ENCODE measurements around the gene RSU1.

Gene RSU1

DNA sequence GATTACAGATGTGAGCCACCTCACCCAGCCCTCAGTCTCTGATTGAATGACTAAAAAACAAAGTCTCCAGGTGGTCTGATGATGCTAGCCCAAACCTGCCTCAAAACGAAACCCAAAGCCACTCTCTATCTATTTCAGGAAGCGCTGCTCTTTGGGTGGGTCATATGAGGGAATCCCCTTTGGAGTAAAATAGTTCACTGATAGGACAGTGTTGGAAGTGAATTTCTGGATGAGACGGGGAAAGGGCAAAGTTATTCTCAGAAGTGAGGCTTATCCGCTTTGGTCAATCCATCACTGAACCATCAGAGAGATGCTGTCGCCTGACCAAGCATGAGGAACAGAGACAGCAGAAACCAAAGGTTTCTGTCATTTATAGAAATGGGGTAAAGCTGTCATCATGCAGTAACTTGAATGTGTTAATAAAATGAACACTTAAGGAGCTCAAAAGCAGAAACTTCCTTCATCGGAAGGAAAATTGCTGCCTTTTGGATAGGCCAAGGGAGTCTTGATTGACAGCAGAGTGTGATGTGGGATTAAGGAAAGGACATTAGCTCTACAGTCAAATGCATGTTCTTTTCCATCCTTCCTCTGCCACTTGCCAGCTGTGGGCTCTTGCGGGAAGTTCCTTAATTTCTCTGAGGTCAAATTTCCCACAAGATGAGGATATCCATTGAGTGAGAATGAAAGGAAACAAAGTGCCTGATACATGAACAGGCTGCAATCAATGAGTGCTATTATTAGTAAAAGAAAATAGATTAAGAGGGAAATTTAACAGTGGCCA is 230.7 kb downstream of the RSU1 start:
- no peak for DNase-seq

DNA sequence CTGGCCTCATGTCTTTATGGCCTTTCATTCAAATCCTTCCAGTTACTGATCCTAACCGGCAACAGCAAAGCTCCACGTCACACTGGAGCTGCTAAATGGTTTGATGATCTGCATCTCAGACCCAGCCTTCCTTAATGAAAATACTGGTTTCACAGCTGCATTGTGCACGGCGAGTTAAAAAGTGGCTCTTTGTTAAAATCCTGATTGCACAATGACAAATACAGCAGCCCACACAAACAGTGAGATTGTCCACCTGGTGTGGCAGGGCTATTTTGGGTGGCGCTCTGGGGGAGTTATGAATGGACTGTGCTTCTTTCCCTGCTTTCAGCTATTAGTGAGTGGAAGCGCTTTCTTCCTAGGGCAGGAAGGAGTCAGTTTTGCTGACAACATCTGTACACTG is 232.1 kb downstream of the RSU1 start:
- DNase-seq, result no peak

DNA sequence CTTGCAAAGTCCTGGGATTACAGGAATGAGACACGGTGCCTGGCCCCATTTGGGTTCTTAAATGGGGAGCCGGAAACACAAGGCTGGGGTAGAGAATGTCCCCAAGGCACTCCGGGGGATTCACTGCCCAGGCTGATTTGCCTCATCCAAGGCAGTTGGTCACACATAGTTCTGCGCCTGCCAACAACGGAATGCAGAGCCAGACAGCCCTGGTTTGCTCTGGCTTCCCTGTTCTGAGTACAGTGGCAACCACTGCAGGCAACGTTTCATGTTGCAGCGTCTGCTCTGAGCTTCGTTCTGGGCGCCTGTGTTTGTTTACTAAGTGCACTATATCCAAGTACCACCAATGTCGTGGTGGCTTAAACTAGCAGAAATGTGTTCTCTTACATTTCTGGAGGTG is 233.8 kb downstream of the RSU1 start:
- no peak for DNase-seq

DNA sequence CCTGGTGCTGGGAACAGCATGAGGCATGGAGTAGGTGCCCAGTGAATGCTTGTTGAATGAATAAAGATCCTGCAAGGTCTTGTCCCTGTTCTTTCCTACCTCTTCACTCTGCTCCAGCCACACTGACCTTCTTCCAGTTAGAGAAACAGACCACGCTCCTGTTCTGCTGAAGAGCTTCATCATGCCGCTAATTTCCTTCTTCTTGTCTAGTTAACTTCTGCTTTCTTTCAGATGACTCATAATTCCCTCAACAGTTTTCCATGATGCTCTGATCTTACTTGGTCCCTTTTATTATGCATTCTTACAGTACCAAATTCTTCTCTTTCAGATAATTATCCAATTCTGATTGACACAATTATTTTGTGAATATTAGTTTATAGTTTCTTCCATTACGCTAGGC is 236.0 kb downstream of the RSU1 start:
- no peak for DNase-seq

DNA sequence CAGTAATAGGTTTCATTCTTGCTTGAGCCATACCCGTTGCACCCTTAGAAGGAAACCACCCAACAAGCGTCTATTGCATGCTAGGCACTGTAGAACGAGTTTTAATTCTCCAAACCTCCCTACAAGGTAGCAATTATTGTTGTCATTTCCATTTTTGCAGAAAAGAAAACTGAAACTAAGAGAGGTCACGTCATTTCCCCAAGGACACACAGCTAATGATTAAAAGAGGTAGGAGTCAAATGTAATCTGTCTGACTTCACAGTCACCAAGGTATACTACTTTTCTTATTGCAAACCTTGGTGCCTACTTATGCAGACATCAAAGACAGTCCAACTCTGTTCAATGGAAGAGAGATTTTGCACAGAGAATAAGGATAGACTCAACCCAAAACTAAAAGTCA is 246.5 kb downstream of the RSU1 start:
- no peak for DNase-seq

DNA sequence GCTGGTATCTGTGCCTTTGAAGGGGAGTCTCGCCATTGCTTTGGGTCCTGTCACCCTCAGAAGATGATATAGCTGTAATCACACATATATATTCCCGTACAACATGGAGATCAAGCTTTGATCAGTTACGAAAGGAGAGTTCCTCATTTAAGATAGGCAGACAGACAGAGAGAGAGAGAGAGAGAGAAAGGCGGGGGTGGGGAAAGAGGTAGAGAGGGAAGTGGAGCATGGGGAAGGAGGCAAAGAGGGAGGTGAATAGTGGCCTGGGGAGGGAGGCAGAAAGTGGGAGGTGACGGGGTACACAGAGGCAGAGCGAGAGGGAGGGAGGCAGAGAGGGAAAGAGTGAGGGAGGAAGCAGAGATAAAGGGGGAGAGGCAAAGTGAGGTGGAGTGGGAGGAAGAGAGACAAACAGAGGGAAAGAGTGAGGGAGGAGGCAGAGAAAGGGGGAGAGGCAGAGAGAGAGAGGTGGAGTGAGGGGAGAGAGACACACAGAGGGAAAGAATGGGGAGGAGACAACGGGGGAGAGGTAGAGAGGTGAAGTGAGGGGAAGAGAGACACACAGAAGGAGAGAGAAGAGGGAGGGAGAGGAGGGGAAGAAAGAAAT is 250.9 kb downstream of the RSU1 start:
- DNase-seq, result no peak

DNA sequence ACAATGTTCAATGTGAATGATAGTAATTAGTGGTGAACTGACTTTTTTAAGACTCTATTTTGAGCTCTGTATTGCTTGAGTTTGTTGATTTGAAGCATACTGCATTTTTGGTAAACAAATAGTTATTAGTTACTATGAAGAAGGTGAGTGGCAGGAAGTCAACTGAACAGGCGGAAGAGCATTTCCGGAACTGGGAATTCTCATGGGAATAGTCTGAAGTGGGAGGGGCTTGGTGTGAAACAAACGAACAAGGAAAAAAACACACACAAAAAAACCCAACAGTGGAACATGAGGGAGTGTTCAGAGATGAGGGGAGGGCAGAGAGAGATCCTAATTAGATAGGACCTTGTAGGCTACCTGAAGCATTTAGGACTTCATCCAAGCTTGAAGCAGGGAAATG is 251.6 kb downstream of the RSU1 start:
- no peak for DNase-seq

DNA sequence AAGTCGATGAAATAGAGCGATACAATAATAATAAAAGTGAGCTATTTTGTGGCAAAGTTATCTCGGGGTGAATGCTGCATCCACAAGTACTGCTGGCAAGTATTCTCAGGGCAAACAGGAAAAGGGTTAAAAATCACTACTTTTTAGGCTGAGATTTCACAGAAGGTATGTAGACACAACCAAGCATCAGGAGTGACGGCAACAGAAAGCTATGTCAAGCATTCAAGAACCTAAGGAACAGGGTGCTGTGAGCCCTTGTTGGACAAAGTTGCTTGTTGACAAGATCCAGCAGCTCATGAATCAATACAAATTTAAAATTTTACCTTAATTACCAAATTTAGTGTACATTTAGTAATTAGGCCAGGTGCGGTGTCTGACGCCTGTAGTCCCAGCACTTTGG is 254.3 kb downstream of the RSU1 start:
- DNase-seq, result no peak

DNA sequence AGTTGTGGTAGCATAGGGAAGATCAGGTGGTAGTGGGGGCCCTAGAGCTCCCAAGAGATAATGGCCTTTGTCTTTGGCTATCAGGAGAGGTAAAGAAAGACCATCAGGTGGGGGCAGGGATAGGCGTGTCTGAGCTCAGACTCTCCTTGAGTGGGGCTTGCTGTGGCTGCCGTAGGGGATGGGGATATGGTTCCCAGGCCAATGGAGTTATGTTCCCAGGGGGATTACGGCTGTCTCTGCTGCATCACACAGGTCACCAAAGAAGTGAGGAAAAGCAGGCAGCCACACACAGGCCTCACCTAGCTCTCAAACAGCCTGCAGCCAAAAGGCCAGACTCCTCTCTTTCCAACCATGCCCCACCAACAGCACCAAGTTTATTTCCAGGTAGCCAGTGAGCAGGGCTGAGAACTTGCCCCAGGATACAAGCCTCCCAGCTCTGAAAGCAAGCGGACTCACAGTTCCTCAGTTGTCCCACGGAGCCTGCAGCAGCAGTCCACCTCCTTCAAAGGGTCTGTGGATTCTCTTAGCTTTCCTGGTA is 257.9 kb downstream of the RSU1 start:
- no peak for DNase-seq

DNA sequence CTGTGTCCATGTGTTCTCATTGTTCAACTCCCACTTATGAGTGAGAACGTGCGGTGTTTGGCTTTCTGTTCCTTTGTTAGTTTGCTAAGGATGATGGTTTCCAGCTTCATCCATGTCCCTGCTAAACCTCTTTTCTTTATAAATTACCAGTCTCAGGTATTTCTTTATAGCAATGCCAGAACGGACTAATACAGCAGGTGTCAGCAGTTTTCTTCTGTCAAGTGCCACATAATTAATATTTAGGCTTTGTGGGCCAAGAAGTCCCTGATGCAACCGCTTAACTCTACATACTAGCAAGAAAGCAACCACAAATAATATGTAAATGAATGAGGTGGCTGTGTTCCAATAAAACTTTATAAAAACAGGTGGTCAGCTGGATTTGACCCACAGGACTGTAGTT is 269.3 kb downstream of the RSU1 start:
- no peak for DNase-seq

DNA sequence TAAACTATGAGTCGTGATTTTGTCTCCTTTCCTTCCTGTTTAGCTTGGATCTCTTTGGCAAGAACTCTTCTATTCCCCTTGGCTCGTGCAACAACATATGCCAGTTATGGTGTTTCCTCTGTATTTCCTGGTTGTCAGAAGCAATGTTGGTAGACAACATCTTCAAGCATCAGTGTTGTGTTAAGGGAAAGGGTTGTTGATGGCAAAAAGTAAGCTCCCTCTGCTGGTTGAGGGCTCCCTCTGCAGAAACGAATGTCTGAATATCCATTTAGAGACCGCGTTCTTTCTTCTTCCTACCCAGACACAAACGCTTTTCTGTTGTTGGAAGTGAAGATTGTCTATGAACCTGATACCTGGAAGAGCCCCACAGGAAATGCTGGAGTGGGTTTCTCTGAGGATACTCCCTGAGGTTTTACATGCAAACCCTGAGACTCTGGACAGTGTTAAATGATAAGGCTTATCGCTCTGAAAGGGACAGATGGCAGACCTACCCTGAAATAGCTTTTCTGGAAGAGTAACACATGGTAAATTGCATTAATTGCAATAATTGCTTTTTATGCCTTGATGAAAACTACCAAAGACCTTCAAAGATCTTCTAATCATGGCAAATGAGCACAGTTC is 272.0 kb downstream of the RSU1 start:
- DNase-seq, result no peak

DNA sequence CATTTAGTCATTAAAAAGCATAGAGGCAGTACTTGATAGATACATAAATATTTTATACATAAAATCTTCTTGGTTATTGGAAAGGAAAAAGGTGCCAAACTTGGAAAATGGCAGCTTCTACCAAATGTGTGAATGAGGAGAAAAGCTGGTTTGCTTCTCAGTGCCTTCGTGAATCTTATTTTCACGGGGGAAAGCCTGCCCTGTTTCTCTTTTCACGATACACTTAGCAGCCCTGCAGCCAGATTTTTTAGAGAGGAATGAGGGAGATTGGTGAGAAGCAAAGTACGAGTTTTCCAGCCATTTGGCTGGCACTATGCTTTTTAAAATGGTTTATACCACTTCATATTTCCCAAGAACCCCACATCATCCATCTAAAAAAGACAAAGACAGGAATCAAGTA is 272.6 kb downstream of the RSU1 start:
- no peak for DNase-seq

DNA sequence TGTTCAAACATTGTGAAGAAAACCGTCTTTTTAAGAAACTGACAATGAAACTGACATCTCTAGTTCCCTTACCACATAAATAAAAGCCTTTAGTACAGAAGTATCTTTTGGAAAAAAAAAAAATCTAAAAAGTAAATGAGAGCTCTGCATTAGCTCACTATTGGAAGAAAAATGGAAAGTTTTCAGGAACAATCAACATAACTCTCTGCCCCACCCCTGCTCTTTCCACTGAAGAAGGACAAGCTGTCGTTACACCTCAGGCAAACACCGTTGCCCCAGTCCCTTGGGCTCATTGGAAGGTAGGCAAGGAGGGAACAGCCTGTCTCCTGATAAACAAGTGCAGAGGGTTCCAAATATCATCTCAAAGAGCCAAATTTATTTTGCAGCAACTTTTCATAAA is 273.1 kb downstream of the RSU1 start:
- DNase-seq, result no peak

Data from NCI-H1436 treated with DMSO at 0.1 percent for 48 hours (cell line).